OCI-LY7 (cell line): ENCODE measurements around the gene SLC1A4. TPM values are rescaled to one million over a fixed set of nuclear protein-coding genes. Genes with fewer than 3 reads are reported as not detected.

Experiments
- BruUV-seq: library from RNA; stranded (reverse); fragments of 400-500 nt; replicated peaks from 2 replicates; lab custom pipeline; 2021; lab: Mats Ljungman, UMichigan
- CTCF ChIA-PET: fragments of 300-600 bp; sonication (Branson Sonifier 250); formaldehyde crosslinking; loops from one replicate; lab custom pipeline; 2022; ENCODE audit warnings: antibody characterized with exemption; ENCODE audit not compliant: unreplicated experiment; lab: Charles Lee
- POLR2A ChIA-PET: fragments of 300-600 bp; sonication (Branson Sonifier 250); formaldehyde crosslinking; loops from one replicate; lab custom pipeline; 2022; ENCODE audit warnings: antibody characterized with exemption; lab: Charles Lee
- DNase-seq: peaks from one replicate; pipeline ENCODE4 v3.0.0-alpha.2; 2015; ENCODE audit warnings: low spot score
- H2AFZ ChIP-seq: fragments of 200-600 bp; sonication (generic), shearing (Covaris generic); 2 replicates; pipeline ENCODE4 v1.6.1; 2014; ENCODE audit warnings: mild to moderate bottlenecking, antibody characterized with exemption, low read length, moderate library complexity
- H3K27ac ChIP-seq: fragments of 200-600 bp; sonication (generic); 2 replicates; pipeline ENCODE4 v1.5.1; 2014; ENCODE audit warnings: mixed run types, low read depth, mild to moderate bottlenecking, moderate library complexity, low read length, inconsistent platforms; ENCODE audit not compliant: poor library complexity, severe bottlenecking
- H3K36me3 ChIP-seq: fragments of 200-600 bp; sonication (generic); 2 replicates; pipeline ENCODE4 v1.6.1; 2014; ENCODE audit warnings: mild to moderate bottlenecking, antibody characterized with exemption, low read length, moderate library complexity, mixed read lengths; ENCODE audit not compliant: insufficient read depth
- H3K4me1 ChIP-seq: fragments of 200-600 bp; sonication (generic); 2 replicates; pipeline ENCODE4 v1.5.1; 2014; ENCODE audit warnings: mild to moderate bottlenecking, low read length; ENCODE audit not compliant: insufficient read depth, poor library complexity, severe bottlenecking
- H3K4me2 ChIP-seq: fragments of 200-600 bp; sonication (generic); 2 replicates; pipeline ENCODE4 v1.6.1; 2014; ENCODE audit warnings: mild to moderate bottlenecking, low read length
- H3K4me3 ChIP-seq: fragments of 200-600 bp; sonication (generic); 2 replicates; pipeline ENCODE4 v1.5.1; 2014; ENCODE audit warnings: mild to moderate bottlenecking, low read depth, low read length; ENCODE audit not compliant: poor library complexity, severe bottlenecking
- H3K79me2 ChIP-seq: fragments of 200-600 bp; sonication (generic); 2 replicates; pipeline ENCODE4 v1.6.1; 2016; ENCODE audit warnings: low read depth, mild to moderate bottlenecking, low read length, moderate library complexity, mixed read lengths; ENCODE audit not compliant: insufficient read depth
- H3K9me2 ChIP-seq: fragments of 200-600 bp; sonication (generic); 2 replicates; pipeline ENCODE4 v1.6.1; 2016; ENCODE audit warnings: mild to moderate bottlenecking, low read length, mixed read lengths; ENCODE audit not compliant: insufficient read depth
- H3K9me3 ChIP-seq: fragments of 200-600 bp; sonication (generic); 2 replicates; pipeline ENCODE4 v1.6.1; 2014; ENCODE audit warnings: mild to moderate bottlenecking, mixed run types, low read length, mixed read lengths
- H4K20me1 ChIP-seq: fragments of 200-600 bp; sonication (generic); 2 replicates; pipeline ENCODE4 v1.6.1; 2014; ENCODE audit warnings: mild to moderate bottlenecking, antibody characterized with exemption, low read length, moderate library complexity, mixed read lengths; ENCODE audit not compliant: insufficient read depth
- EZH2phosphoT487 ChIP-seq: fragments of 200-600 bp; sonication (generic); IDR thresholded peaks from 2 replicates; pipeline ENCODE4 v1.6.1; 2018; ENCODE audit warnings: low read depth, borderline replicate concordance, mild to moderate bottlenecking, mixed run types, antibody characterized with exemption, low read length, moderate library complexity, mixed read lengths
- intact Hi-C: fragments of 100-400 bp; cut with micrococcal nuclease; formaldehyde crosslinking; loops from one replicate; pipeline ENCODE4 v1.10.0; 2022; ENCODE audit not compliant: unreplicated experiment
- total RNA-seq, 2 experiments: library from RNA; depleted of rRNA in 1 of 2; stranded (reverse); fragments of >200 nt in 1 of 2; shearing (Covaris generic) in 1 of 2; gene quantifications; 2 replicates each; pipeline ENCODE4 v1.2.3, GENCODE V29; 2014 to 2022
- TF ChIP-seq, protein P1 (sequence below): fragments of 200-600 bp; sonication (generic); conservative IDR thresholded peaks from 2 replicates; pipeline ENCODE4 v1.5.1; 2014; ENCODE audit warnings: mild to moderate bottlenecking, antibody characterized with exemption, low read length, moderate library complexity, mixed read lengths

The SLC1A4 gene
- total RNA-seq, 2 experiments from 2014 or later: 17.2 to 31.1 TPM

DNA sequence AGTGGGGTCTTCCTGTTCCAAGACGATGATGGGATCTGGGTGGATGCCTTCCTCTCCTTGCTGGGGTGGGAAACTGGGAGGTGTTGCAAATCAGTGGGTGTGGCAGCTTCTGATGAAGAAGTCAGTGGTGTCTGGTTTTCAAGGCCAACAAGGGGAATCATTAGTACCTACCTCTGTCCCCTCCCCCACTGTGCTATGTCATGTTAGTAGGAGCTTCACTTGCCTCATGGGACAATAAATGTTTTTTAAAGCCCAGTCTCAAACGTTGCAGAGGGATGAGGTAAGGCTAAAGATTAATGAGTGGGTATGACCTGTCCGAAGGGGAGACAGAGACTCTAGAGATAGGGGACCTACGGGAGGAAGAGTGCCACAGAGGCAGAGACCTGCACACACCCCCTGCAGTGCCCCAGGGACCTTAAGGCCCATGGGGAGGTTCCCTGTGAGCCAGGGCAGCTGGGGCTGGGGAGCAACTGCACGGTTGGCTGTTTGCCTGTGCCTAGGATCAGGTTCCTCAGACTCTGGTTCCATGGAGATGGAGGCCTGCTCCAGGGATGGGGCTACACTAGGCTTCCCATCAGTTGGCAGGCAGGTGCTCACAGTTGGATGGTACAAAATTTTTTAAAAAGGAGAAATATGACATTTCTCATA lies 37.8 kb upstream of the SLC1A4 start:
- CTCF ChIA-PET: no interaction called here
- Histone ChIP-seq H3K9me2 (no peaks in the 10 kb centered on the region), H3K4me2 (no peak overlapping the region), H3K4me3 (no peak overlapping the region), H3K9me3 (peaks cover 8% of the 10 kb centered on the region; the same call in 1 of the 2 replicates), H4K20me1 (no peaks in the 10 kb centered on the region), H3K4me1 (peaks cover 21% of the 10 kb centered on the region), H3K27ac (no peak overlapping the region), H3K36me3 (no peaks in the 10 kb centered on the region; the same call in 1 of the 2 replicates), H2AFZ (no peak overlapping the region), H3K79me2 (no peaks in the 10 kb centered on the region)
- no peak for TF ChIP-seq EZH2phosphoT487
- TF ChIP-seq, protein P1, sequence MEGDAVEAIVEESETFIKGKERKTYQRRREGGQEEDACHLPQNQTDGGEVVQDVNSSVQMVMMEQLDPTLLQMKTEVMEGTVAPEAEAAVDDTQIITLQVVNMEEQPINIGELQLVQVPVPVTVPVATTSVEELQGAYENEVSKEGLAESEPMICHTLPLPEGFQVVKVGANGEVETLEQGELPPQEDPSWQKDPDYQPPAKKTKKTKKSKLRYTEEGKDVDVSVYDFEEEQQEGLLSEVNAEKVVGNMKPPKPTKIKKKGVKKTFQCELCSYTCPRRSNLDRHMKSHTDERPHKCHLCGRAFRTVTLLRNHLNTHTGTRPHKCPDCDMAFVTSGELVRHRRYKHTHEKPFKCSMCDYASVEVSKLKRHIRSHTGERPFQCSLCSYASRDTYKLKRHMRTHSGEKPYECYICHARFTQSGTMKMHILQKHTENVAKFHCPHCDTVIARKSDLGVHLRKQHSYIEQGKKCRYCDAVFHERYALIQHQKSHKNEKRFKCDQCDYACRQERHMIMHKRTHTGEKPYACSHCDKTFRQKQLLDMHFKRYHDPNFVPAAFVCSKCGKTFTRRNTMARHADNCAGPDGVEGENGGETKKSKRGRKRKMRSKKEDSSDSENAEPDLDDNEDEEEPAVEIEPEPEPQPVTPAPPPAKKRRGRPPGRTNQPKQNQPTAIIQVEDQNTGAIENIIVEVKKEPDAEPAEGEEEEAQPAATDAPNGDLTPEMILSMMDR: no peak
- POLR2A ChIA-PET: no interaction called here
- intact Hi-C loops: no loop called here
- DNase-seq: no peak
- BruUV-seq: no TSS peak

- Histone ChIP-seq H3K4me1 (peaks cover 14% of the 10 kb centered on the region), H3K27ac (no peak overlapping the region), H3K36me3 (no peaks in the 10 kb centered on the region; the same call in 1 of the 2 replicates), H3K9me2 (no peaks in the 10 kb centered on the region), H3K4me3 (no peak overlapping the region), H4K20me1 (no peaks in the 10 kb centered on the region), H3K9me3 (peaks cover 8% of the 10 kb centered on the region; the same call in 1 of the 2 replicates), H3K4me2 (no peak overlapping the region), H3K79me2 (no peaks in the 10 kb centered on the region), H2AFZ (no peak overlapping the region)
- intact Hi-C loops: no loop called here
- TF ChIP-seq, protein P1: no peak
- TF ChIP-seq EZH2phosphoT487: no peak
- CTCF ChIA-PET: no interaction called here
- BruUV-seq: no TSS peak
- no peak for DNase-seq
- POLR2A ChIA-PET: no interaction called here
Measured at GRCh38 chr2:64952096-64952495, 37.1 kb upstream of the SLC1A4 start.
